Activated CD8-positive, alpha-beta T cell treated with anti-CD3 and anti-CD28 coated beads, Interleukin-2, amount 10 ng/mL, durations not matched to agents 7 days and 5 days (primary cell): ENCODE results near the gene POR. TPM values are rescaled to one million over a fixed set of nuclear protein-coding genes. Genes with fewer than 3 reads are reported as not detected.

Experiments
- ATAC-seq: fragments of 150-1000 bp; cut with Tn5 transposase; one replicate; pipeline ENCODE4 v1.10.0; 2021; ENCODE audit warnings: moderate library complexity
- CTCF ChIA-PET: fragments of 350-600 bp; sonication (Branson Sonifier 250); formaldehyde crosslinking; loops from one replicate; lab custom pipeline; 2021; ENCODE audit warnings: antibody characterized with exemption; lab: Charles Lee
- POLR2A ChIA-PET: fragments of 350-600 bp; sonication (Branson Sonifier 250); formaldehyde crosslinking; loops from one replicate; lab custom pipeline; 2021; ENCODE audit warnings: antibody characterized with exemption; lab: Charles Lee
- DNase-seq: peaks from one replicate; pipeline ENCODE4 v3.0.0-alpha.2; 2020
- H3K27ac Mint-ChIP-seq: one replicate; pipeline ENCODE4 v1.8.0; 2021; ENCODE audit warnings: mild to moderate bottlenecking, mixed read lengths
- H3K27me3 Mint-ChIP-seq: one replicate; pipeline ENCODE4 v1.8.0; 2021; ENCODE audit warnings: low read depth, mixed read lengths
- H3K36me3 Mint-ChIP-seq: one replicate; pipeline ENCODE4 v1.8.0; 2021; ENCODE audit warnings: low read depth, mixed read lengths
- H3K4me1 Mint-ChIP-seq: one replicate; pipeline ENCODE4 v1.8.0; 2021; ENCODE audit warnings: low read depth, mixed read lengths
- H3K4me3 Mint-ChIP-seq: one replicate; pipeline ENCODE4 v1.8.0; 2021; ENCODE audit warnings: mild to moderate bottlenecking, mixed read lengths
- H3K9me3 Mint-ChIP-seq: one replicate; pipeline ENCODE4 v1.8.0; 2022; ENCODE audit warnings: mixed read lengths; ENCODE audit not compliant: insufficient read depth
- total RNA-seq, 2 experiments: library from RNA; stranded (reverse); gene quantifications; one replicate each; pipeline ENCODE4 v1.2.3, GENCODE V29; 2021

The POR gene
- total RNA-seq, 2 experiments from 2014 or later = 31.8 to 32.2 TPM

- H3K27ac Mint-ChIP-seq = no peak overlapping the region
- H3K4me3 Mint-ChIP-seq = no peak overlapping the region
- H3K27me3 Mint-ChIP-seq = no peaks in the 10 kb centered on the region
- POLR2A ChIA-PET = no interaction called here
- DNase-seq = no peak
- H3K9me3 Mint-ChIP-seq = no peaks in the 10 kb centered on the region
- peaks cover 12% of the 10 kb centered on the region for H3K4me1 Mint-ChIP-seq
- CTCF ChIA-PET = interaction anchor here (3.7 kb wide), 1 partner anchor 29 kb away, joined by 13 read pairs; no protein-coding TSS in a partner anchor
- peaks cover 17% of the 10 kb centered on the region for H3K36me3 Mint-ChIP-seq
- no peak for ATAC-seq
Measured at GRCh38 chr7:75991531-75992082, 76.7 kb downstream of the POR start.

- H3K27me3 Mint-ChIP-seq = no peaks in the 10 kb centered on the region
- peaks cover 18% of the 10 kb centered on the region for H3K36me3 Mint-ChIP-seq
- ATAC-seq (no peak), DNase-seq (no peak)
- no peak overlapping the region for H3K27ac Mint-ChIP-seq
- CTCF ChIA-PET = interaction anchor here (3.7 kb wide), 1 partner anchor 28 kb away, joined by 13 read pairs; no protein-coding TSS in a partner anchor
- H3K4me1 Mint-ChIP-seq = peaks cover 19% of the 10 kb centered on the region
- H3K9me3 Mint-ChIP-seq = no peaks in the 10 kb centered on the region
- POLR2A ChIA-PET = interaction anchor here (2.0 kb wide), 1 partner anchor 10 kb away, joined by 5 read pairs; no protein-coding TSS in a partner anchor
- H3K4me3 Mint-ChIP-seq = no peak overlapping the region
Measured at GRCh38 chr7:75992083-75992755, 77.3 kb downstream of the POR start.

GRCh38 chr7:75993689-75994387 lies 78.9 kb downstream of the POR start:
- Mint-ChIP-seq H3K4me3 (peak overlapping the region; percentile 68), H3K27me3 (no peaks in the 10 kb centered on the region), H3K36me3 (peaks cover 28% of the 10 kb centered on the region), H3K27ac (no peak overlapping the region), H3K4me1 (peaks cover 23% of the 10 kb centered on the region), H3K9me3 (no peaks in the 10 kb centered on the region)
- DNase-seq (no peak), ATAC-seq (peak; percentile 11)
- ChIA-PET POLR2A (interaction anchor here (1.0 to 2.0 kb wide), 2 partner anchors 11 to 54 kb away, joined by 4 to 5 read pairs; partner anchors contain the start of genes MDH2 and STYXL1), CTCF (interaction anchor here (1.6 kb wide), 1 partner anchor 9 kb away, joined by 4 read pairs; no protein-coding TSS in a partner anchor)

- Mint-ChIP-seq H3K36me3 (peaks cover 31% of the 10 kb centered on the region), H3K4me1 (peaks cover 23% of the 10 kb centered on the region), H3K9me3 (no peaks in the 10 kb centered on the region), H3K4me3 (peak within 1 kb of the TSS; percentile 68), H3K27ac (no peak within 1 kb of the TSS), H3K27me3 (no peaks in the 10 kb centered on the region)
- POLR2A ChIA-PET = interaction anchor here (1.0 to 2.0 kb wide), 2 partner anchors 12 to 53 kb away, joined by 4 to 5 read pairs; partner anchors contain the start of genes MDH2 and STYXL1
- DNase-seq (peak; percentile 95), ATAC-seq (peak; percentile 99)
- CTCF ChIA-PET = no interaction called here
Measured at GRCh38 chr7:75994388-75995051, 79.6 kb downstream of the POR start, which contains the start of gene TMEM120A. TSS of gene TMEM120A (minus strand) at chr7:75994595. CDS start at chr7:75994570, 25 bp downstream.

- no peak for DNase-seq
- H3K4me1 Mint-ChIP-seq = peaks cover 20% of the 10 kb centered on the region
- H3K4me3 Mint-ChIP-seq = peak overlapping the region; percentile 50
- no peaks in the 10 kb centered on the region for H3K9me3 Mint-ChIP-seq
- ChIA-PET POLR2A (no interaction called here), CTCF (no interaction called here)
- H3K36me3 Mint-ChIP-seq = peaks cover 31% of the 10 kb centered on the region
- ATAC-seq = no peak
- H3K27ac Mint-ChIP-seq = no peak overlapping the region
- H3K27me3 Mint-ChIP-seq = no peaks in the 10 kb centered on the region
Measured at GRCh38 chr7:75995052-75995471, 80.1 kb downstream of the POR start.

- H3K9me3 Mint-ChIP-seq = no peaks in the 10 kb centered on the region
- H3K27me3 Mint-ChIP-seq = no peaks in the 10 kb centered on the region
- no peak for ATAC-seq
- ChIA-PET POLR2A (no interaction called here), CTCF (no interaction called here)
- DNase-seq = no peak
- peaks cover 20% of the 10 kb centered on the region for H3K4me1 Mint-ChIP-seq
- no peak overlapping the region for H3K27ac Mint-ChIP-seq
- peaks cover 31% of the 10 kb centered on the region for H3K36me3 Mint-ChIP-seq
- no peak overlapping the region for H3K4me3 Mint-ChIP-seq
Measured at GRCh38 chr7:75995996-75996395, 81.0 kb downstream of the POR start.

GRCh38 chr7:75996476-75996875 lies 81.5 kb downstream of the POR start:
- ChIA-PET CTCF (no interaction called here), POLR2A (no interaction called here)
- Mint-ChIP-seq H3K4me3 (no peak overlapping the region), H3K27ac (no peak overlapping the region), H3K36me3 (peaks cover 31% of the 10 kb centered on the region), H3K4me1 (peaks cover 20% of the 10 kb centered on the region), H3K9me3 (no peaks in the 10 kb centered on the region), H3K27me3 (no peaks in the 10 kb centered on the region)
- ATAC-seq = no peak
- no peak for DNase-seq

GRCh38 chr7:75998038-75998437 lies 83.1 kb downstream of the POR start:
- peaks cover 39% of the 10 kb centered on the region for H3K36me3 Mint-ChIP-seq
- H3K9me3 Mint-ChIP-seq = no peaks in the 10 kb centered on the region
- no peak overlapping the region for H3K4me3 Mint-ChIP-seq
- CTCF ChIA-PET = no interaction called here
- ATAC-seq (no peak), DNase-seq (no peak)
- H3K27me3 Mint-ChIP-seq = no peaks in the 10 kb centered on the region
- POLR2A ChIA-PET = no interaction called here
- H3K27ac Mint-ChIP-seq = no peak overlapping the region
- peaks cover 18% of the 10 kb centered on the region for H3K4me1 Mint-ChIP-seq

- CTCF ChIA-PET = no interaction called here
- Mint-ChIP-seq H3K27ac (no peak overlapping the region), H3K4me1 (peaks cover 15% of the 10 kb centered on the region), H3K4me3 (no peak overlapping the region), H3K27me3 (no peaks in the 10 kb centered on the region), H3K9me3 (no peaks in the 10 kb centered on the region), H3K36me3 (peaks cover 48% of the 10 kb centered on the region)
- POLR2A ChIA-PET = no interaction called here
- DNase-seq (no peak), ATAC-seq (no peak)
Measured at GRCh38 chr7:76000566-76000965, 85.6 kb downstream of the POR start.

- H3K4me3 Mint-ChIP-seq = no peak overlapping the region
- no peak overlapping the region for H3K27ac Mint-ChIP-seq
- ATAC-seq (no peak), DNase-seq (no peak)
- CTCF ChIA-PET = interaction anchor here (2.2 kb wide), 1 partner anchor 18 kb away, joined by 15 read pairs; no protein-coding TSS in a partner anchor
- no peaks in the 10 kb centered on the region for H3K27me3 Mint-ChIP-seq
- POLR2A ChIA-PET = no interaction called here
- H3K4me1 Mint-ChIP-seq = peaks cover 6% of the 10 kb centered on the region
- peaks cover 37% of the 10 kb centered on the region for H3K36me3 Mint-ChIP-seq
- no peaks in the 10 kb centered on the region for H3K9me3 Mint-ChIP-seq
Measured at GRCh38 chr7:76002139-76002538, 87.2 kb downstream of the POR start.

GRCh38 chr7:76002822-76003221 lies 87.9 kb downstream of the POR start:
- no peak for DNase-seq
- POLR2A ChIA-PET = interaction anchor here (0.6 kb wide), 1 partner anchor 10 kb away, joined by 3 read pairs; no protein-coding TSS in a partner anchor
- no peak overlapping the region for H3K4me3 Mint-ChIP-seq
- peaks cover 32% of the 10 kb centered on the region for H3K36me3 Mint-ChIP-seq
- H3K4me1 Mint-ChIP-seq = no peaks in the 10 kb centered on the region
- CTCF ChIA-PET = interaction anchor here (2.2 kb wide), 1 partner anchor 17 kb away, joined by 15 read pairs; no protein-coding TSS in a partner anchor
- H3K27ac Mint-ChIP-seq = no peak overlapping the region
- H3K27me3 Mint-ChIP-seq = no peaks in the 10 kb centered on the region
- ATAC-seq = no peak
- H3K9me3 Mint-ChIP-seq = no peaks in the 10 kb centered on the region
